ENCODE results near the gene NSG1.
"Not testable (repeated sequence)": the region's sequence is repeated elsewhere in the genome, so short reads cannot be mapped to it uniquely, and the experiment has no call there.

NSG1 gene

DNA sequence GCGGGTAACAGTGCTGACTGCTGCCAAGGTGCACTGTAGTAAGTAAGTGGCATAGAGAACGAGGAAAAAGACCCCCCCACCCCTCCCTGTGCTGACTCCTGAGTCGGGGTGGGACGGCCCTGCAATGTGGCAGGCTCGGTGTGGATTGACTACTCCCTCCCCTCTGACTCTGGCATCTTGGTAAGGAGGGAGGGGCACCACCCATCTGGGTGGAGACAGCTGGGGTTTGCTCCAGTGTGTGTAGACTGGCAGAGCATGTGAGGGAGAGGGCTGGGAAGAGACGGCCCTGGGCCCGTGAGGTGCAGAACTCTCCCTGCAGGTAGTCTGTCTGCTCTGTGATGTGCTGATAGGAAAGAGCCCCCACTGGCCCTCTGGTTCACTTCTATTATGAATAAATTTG lies 31.0 kb downstream of the NSG1 start:
- no peak for DNase-seq

DNA sequence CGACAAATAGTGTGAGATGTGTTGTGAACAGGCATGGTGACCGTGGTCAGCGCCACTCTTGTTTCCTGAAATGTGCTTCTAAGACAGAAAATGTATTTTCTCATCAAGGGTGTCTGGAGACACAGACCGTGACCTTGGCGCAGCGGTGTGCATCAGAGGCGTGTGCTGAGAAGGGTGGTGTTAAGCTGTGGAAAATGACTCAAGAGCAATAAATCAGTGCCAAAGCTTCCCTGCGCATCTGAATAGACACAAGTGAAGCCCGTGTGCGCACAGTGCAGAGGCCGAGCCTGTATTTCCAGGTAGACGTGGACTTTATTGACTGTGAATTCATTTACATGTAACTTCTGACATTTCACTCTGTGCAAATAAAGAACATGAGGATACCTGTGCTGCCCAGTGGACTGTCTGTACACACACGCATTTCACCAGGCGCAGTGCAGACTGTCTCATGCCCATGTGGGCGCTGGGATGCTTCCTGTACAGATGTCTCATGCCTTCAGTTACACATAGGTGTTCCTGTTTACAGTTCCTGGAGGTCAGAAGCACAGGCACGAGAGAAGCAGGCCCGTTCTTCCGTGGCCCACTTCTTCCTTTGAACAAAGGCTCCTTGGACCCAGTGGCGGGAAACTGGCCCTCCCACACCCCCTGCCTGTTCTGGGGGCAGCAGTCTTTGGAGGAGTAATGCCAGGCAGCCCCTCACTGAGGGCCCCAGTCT lies 31.9 kb downstream of the NSG1 start:
- no peak for DNase-seq

DNA sequence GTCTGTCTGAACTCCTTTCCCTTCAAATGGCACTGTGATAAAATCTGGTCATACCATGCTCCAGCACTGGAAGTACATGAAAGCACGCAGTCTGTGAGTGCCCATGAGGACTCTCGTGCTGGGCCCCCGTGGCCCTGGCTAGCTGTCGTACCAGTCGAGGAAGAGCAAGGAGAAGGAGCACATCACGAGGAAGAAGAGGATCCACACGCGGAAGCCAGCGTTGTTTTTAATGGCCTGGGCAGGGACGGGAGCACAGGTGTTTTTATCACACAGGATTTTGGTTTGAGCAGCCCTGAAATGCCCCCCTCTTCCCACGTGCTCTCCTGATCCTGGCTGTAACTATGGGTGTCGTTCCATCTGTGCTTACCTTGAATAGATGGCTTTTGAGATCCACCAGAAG lies 33.0 kb downstream of the NSG1 start:
- no peak for DNase-seq

DNA sequence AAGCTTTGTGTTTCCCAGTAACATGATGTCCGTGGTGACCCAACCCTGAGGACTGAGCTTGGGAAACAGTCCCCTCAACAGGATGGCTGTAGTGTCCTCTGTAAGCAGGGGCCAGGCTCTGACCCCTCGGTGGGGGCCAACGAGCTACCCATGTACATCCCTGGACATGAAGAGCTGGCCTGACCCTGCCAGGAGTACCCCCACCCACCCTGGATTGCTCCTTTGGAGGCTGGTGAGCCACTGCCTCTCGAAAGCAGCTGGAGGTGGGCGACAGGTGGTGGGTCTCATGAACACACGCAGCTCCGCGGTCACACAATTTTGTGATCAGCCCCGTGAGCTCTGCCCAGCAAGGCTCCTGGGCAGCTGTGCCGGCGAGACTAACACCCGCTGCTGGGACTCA lies 33.5 kb downstream of the NSG1 start:
- no peak for DNase-seq

DNA sequence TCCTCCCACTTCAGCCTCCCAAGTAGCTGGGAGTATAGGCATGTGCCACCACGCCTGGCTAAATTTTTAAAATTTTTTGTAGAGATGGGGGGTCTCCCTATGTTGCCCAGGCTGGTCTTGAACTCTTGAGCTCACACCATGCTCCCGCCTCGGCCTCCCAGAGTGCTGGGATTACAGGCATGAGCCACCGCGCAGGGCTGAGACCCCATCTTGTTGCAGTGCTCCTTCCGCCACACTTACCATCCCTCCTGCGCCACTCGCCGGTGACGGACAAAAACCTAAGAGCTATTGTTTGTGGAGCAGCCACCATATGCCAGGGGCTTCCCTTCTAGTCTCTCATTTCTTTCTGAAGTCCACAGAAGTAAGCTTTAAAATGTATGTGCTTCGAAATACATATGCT lies 34.5 kb downstream of the NSG1 start:
- no peak for DNase-seq

DNA sequence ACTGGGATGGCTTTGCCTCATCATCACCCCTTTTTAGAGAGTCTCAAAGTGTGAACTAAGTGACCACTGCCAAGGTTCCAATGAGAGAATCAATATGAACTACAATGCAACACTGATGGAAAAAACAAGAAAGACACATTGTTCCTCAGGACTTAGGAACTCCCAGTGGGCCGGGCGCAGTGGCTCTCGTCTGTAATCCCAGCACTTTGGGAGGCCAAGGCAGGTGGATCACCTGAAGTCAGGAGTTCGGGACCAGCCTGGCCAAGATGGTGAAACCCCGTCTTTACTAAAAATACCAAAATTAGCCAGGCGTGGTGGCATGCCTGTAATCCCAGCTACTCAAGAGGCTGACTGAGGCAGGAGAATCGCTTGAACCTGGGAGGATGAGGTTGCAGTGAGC lies 35.2 kb downstream of the NSG1 start:
- DNase-seq: not testable (repeated sequence)

DNA sequence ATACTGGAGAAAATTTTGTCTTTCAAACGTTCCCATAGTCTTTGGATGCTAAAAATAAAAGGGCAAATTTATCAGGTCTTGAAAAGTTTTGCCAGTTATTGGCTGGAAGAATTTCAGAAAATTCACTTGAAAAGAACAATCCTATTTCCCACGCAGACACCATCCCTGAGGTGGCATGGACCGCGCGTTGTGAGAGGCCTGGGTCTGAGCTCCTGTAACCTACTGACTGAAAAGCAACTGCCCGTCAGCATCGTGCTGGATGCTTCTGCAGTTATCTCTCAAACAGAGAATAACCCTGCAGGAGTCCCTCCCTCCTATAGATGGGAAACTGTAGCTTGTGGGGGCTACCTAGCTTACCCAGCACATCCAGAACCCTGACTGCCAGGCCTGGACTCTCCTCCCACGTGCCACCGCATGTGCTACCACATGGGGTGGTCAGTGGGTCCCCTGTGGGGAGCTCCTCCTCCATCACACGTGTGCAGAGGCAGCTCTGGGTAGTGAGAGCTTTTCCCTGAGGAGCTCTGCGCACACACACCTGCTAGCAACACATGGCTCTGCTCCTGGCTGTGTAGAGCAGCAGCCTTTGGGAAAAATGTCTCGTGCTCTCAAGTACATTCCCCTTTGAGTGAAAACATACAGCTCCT lies 36.1 kb downstream of the NSG1 start:
- DNase-seq: no peak

DNA sequence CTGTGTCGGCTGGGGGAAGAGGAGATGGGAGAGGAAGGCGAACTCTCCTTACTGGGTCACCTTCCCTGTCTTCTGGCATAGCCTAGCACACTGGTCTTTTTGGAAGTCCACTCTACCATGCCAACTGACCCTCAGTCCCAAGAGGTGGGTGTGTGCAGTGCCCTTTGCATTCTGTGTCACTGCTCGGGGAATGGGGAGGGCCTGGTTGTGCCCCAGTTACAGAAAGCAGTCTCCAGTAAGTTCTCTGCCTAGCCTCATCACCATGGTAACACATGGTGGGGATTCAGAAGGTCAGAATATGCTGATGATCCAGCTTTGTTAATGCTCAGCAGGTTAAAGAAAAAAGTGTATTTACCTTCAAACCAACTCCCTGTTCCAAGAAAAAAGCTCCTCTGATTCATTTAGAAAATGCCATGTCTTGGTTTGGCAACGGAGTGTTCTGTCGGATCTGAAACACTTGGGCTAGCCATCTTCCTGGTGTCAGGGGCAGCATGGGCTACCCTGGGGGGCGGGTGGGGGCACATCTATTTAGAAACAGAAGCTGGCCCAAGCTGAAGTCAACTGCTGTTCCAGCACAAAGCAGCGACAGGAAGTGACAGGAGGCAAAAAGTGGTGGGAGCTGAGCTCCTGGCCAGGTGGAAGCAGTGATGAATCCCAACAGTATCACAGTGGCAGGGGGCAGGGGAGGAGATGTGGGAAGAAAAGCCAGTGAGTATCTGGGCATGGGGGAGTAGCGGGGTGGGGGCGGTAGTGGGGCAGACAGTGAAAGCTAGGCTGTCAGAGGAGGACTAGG lies 37.0 kb downstream of the NSG1 start:
- no peak for DNase-seq

DNA sequence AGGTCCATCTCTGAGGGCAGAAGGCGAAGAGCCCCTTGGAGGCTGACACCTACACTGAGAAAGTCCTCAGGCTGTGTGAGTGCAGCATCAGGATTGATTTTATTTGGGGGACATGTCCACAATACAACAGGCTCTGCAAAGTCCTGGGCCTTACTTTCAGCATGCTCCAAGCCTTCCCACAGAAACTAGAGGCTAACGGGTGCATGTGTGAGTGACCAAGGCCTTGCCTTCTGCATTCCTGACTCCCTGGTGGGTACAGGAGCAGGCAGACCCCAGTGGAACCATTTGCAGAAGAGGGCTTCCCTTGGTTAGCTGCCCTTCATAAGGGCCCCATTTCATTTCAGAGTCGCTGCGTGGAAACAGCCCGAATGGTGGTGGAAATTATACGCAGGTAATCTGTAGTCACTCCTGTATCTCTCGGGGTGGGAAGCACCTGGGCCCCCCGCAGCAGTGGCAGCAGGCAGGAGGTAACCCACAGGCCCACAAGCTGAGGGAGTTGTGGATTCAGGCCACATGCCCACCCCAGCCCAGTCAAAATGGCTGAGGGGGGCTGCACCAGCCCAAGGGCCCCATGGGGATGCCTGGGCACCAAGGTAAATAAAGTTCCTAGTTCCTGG lies 37.7 kb downstream of the NSG1 start:
- DNase-seq: no peak

DNA sequence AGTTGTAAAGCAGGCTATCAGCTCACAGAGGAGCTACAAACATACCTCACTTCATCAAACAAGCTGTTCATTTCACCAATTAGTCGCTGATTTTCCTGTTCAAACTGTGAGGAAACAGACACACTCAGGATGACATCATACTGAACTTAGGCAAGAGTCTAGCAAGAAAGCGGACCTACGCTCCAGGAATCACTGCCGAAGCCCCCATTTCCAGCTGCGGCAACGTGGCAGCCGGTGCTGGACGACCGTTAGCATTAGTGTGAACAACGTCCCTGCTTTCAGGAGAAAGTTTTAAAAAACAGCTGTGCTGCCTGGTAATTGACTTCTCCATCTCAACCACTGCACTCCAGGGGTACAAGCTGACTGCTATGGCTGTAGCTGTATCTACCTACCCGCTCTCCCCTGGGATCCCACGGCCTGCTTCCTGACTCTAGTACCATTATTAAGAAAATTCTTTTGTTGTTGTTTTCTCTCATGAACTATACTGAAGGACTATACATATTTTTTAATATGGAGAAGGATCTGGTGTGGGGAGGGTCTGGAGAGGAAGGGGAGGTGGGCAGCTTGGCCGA lies 38.3 kb downstream of the NSG1 start:
- no peak for DNase-seq

DNA sequence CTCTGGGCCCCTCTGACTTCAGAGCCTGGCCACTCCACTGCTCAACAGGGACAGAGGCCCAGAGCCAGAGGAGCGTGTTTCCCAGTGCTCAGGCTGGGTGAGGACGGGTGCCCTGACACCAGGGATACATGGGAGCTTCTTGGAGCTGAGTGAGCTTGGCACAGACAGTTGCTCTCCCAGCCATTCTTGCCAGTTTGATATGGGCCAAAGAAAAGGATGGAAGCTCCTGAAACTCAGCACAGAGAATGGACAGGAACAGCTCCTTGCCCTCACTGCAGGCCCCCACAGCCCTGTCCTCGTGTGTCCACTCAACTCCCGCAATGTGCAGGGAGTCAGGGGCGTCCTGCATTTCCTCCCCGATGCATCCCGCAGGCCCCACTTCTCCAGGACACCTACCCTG lies 38.8 kb downstream of the NSG1 start:
- no peak for DNase-seq

DNA sequence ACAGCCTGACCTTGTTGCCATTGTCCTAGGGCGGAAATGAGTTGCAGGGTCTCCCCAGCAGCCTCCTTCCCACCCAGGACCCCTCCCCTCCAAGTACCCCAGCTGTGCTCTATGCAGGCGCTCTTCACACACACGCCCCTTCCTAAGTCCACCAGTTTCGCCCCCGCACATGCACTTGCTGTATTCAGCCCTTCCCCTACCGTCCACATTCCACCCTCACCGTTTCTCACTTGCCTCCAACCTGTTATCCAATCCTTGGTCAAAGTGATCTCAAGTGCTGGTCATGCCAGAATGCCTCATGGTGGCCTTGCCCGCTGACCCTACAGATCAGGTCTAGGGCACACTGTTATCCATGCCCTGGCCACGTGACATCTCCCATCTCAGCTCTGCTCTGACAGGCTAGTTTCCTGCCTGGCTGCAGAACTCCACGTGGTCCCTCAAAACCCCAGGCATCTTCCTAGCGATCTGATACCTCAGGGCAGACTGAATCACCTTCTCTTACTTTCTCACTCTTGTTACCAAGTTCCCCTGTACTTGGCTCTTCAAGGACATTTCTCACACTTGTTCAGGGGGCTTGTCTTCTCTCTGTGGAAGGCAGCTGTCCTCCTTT lies 39.7 kb downstream of the NSG1 start:
- no peak for DNase-seq

DNA sequence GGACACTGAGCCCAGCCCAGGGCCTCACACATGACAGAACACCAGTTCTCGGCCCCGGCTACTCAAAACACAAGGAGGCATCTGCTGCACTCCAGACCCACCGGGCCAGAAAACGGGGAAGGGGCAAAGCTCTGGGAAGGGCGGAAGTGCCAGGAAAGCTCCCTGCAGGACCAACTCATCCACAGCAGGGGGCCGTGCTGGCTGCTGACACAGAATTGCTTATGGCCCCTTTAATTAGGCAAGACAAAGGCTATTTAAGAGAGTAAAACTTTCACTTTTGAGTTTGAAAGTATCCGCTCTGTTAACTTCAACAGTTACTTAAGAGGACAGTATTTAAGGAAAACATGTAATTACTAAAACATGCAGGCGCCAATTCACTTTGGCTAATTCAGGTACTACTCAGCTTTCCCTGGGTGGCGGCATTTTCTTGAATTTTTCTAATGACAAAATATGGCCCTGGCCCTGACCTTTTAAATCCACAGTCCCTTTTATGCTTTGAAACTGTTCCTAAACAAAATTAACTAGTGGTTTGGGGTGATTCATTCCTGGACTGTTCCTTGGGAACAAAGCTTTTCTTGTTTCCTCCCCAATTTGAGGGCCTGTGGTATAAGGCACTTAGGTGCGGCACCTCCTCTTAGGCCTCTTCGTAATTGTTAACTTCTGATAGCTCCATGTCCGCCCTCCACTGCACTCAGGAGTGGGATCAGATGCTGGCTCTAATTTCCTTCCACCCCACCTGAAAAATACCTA lies 40.4 kb downstream of the NSG1 start:
- DNase-seq: no peak

DNA sequence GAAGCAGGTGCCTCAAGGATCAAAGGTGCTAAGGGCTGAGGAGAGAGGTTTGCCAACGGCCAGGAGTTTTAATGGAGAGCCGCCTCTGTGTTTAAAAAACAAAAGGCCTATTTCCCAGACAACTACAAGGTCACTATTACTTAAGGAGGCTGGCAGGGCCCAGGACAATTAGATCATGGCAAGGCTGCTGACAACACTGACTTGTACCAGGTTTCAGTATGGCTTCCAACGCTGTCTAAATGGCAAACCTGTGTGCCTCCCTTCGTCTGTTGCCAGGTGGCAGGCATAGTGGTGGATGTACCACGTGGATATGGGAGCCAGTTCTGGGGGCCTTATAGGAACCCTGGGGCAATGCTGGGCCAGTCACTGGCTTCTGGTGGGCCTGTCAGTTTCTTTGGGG lies 41.0 kb downstream of the NSG1 start:
- DNase-seq: no peak

DNA sequence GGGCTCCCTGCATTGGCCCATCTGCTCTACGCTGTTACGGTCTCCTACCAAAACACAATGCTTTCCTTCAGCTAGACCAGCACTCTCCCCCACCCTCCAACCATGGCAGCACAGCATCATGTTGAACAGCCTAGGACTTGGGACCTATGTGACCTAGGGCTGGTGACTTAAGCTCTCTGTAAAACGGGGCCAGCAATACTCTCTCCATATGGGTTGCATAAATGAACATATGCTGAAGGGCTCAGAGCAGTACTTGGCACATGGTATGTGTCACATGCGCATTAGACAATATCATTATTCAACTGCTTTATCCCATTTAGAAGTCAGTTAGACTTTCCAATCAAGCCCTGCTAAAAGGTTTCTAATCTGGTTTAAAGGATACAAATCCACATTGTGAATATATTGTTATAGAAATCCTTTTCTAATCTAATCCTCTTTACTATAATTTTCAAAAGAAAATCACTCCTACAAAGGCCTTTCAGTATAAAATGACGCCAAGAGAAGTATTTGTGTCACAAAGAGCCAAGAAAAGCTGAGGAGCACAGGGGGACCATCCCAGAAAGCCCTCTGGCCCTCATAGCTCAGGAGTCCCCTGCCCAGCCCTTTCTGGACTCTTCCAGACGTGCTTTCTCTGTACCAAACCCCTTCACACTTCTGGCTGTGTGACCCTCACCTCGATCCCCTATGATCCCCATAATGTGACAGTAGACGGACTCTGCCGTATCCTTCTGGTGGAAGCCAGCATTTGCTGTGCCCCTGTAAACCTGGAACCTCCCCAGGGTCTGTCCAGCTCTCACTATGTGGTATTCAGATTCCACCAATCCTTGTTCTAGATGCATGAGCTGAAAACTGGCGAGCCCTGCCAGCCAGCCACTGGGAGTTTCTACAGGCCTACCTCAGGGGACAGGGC lies 42.3 kb downstream of the NSG1 start:
- DNase-seq: no peak

DNA sequence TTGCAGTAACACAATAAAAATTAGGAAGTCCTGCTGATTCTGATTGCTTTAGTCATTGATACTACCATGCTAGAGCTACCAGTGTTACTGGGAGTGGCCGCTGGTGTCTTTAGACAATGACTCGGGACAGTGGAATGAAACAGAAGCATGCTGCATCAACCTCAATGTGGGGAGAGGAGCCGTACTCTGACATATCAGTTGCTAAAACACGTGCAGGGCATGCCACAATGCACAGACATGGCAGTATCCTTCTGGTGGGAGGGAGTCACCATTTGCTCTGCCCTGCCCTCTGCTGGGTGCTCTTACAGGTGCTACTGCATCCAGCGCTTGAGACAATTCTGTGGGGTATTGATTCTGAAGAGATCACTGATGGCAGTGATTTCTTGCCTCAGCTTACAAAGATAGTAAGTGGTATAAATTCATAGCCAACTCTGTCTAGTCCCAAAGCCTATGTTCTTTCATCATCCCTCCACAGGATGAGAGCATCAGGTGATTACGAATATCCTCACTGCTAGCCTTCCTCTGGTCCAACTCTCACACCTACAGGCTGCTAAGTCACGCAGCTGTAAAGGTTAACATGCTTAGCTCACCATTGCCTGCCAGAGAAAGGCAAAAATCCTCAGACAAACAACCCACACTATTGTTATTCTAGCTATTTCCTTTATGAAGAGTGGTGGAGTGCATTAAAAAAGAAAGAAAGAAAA lies 43.7 kb downstream of the NSG1 start:
- DNase-seq: peak in 1 of 4 experiments; percentile 5

DNA sequence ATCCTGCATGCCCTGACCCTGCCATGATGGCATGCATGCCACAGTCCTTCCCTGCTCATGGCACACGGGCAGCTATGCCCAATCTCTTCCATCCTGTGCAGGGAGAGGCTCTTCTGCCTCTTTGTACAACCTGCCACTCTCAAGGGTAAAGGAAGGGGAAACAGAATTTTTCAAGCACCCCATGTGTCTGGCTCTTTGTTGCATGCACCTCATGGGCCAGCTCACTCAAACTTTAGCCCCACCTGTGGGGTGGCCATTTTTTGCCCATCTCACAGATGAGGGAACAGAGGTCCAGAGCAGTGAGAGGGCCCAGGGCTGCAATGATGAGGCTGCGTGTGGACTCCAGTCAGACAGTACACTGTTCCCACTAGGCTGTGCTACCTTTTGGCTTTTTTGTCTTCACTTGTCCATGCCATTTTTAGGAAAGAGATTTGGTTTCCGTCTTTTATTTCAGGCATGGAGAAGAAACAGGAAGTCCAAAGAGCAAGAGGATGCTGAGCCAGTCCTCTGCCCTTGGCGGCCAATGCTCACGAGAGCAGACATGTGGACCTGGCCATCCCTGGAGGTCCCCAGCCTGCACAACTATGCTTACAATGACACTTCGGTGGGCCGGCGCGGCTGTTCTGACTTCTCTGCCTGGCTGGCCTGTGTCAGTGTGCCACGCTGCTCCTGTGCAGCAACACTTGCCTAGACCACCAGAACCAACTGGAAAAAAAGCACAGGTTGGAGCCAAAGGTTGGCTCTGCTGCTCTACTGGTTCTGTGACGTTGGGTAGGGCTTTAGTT lies 45.6 kb downstream of the NSG1 start:
- no peak for DNase-seq

DNA sequence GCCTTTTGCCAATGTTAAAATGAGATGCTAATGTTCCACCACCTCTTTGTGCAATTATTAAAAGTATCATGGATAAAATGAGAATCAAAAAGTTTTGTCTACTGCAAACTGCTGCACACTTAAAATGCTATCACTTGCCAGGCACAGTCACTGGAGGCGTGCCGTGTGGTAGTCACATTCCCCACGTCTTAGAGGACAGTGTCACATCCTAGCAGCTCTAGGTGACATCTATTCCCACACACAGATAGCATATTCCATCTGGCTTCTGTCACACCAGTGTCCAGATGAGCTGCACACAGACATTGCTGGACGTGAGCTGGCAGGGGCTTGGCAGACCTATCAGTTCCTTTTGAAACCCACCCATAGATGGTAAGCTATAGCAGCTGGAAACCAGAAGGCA lies 47.0 kb downstream of the NSG1 start:
- no peak for DNase-seq

DNA sequence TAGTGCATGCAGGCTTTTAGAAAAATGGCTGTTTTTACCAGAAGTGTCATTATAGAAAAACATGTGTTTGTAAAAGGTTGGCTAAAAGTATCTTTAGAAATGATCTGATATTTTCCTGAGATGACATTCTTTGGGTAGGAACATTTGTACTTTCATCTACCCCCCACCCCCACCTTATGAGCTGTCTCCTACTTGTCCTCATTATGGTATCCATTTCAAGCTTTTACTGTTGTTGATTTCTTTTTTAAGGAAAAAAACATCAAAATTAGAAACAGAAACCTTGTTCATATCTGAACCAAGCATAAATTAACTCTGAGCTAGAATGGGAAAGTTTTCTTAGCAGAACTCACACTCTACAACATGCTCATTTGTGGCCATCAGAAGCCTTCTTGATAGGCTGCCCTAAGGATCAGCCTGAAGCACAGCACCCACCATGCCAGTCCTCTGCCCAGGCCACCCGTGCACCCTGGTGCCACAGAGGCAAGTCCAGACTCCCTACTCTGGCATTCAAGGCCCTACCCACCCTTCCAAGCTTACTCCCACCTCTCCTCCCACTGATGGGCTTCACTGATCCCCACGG lies 49.4 kb downstream of the NSG1 start:
- no peak for DNase-seq

Measured in activated naive CD4-positive, alpha-beta T cell (primary cell).